GM18858 (cell line): Measurements from ENCODE around the gene SDCCAG8.
A peak's percentile ranks its signal among the peaks of the same experiment; 100 is the strongest.

Experiments used
- ATAC-seq: cut with Tn5 transposase; IDR thresholded peaks from one replicate; pipeline ENCODE4 v1.9.1; 2021; ENCODE audit not compliant: unreplicated experiment

Gene SDCCAG8

DNA sequence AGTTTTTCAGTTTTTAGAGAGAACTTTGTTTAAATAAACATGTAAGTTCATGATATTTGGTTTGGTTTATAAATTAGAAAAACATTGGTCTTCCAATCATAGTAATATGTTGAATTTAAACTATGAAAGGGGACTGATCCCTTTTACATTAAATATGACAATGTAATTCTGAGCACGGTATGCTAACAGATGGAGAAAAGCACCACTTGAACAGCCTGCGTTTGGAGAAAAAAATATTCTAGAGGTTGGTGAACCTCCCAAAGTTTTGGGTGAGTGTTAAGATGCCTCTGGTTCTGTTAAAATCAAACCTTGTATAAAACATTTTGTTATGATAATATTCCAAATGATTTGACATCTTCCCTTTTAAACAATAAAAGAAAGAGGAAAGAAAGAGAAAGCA, 123.9 kb downstream of the SDCCAG8 start:
- no peak for ATAC-seq

DNA sequence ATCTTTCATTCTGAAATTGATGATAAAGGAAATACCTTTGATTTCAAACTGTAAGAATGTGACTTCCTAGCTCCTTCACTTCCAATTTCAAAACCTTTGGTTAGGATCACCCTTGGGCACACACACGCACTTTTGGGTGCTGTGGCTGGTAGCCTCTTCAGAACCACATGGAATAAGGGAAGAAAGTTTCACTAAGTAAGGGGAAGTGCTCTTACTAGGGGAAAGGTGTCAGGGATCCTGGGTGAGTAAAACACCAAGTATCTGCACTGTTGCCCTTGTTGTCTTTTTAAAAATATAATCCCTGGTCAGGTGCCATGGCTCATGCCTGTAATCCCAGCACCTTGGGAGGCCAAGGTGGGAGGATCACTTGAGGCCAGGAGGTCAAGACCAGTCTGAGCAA, 132.4 kb downstream of the SDCCAG8 start:
- no peak for ATAC-seq

DNA sequence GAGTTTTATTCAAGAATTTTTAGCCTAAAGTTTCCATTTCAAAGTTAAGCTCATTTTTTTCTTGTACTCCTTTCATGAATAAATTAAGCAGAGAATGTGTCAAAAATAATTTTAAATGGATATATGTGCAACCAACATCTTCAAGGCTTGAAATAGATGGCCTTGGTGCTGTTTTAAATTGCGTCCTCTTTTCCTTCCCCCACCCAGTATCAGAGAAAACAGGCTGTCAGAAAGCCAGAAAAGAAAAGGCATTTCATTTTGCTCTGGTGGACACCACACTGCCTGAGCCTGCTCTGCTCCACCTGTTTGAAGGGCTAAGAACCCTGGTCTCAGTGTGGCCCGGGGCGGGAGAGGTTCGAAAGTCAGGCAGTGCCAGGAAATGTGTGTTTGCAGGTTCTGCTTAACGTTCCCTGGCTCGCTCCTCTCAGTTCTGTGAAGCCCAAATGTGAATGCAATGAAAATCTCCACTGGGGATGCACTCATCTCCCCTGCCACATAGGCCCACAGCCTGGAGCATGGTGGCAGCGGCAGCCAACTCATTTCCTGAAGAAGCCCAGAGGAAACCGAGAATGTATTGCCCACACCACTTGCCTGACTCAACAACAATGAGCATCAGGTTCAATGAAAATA, 134.4 kb downstream of the SDCCAG8 start:
- no peak for ATAC-seq

- no peak for ATAC-seq
Measured at GRCh38 chr1:243391355-243391754, 135.5 kb downstream of the SDCCAG8 start.

- ATAC-seq = no peak
Measured at GRCh38 chr1:243393096-243393495, 137.3 kb downstream of the SDCCAG8 start.

- ATAC-seq = no peak
Measured at GRCh38 chr1:243394066-243394465, 138.2 kb downstream of the SDCCAG8 start.

DNA sequence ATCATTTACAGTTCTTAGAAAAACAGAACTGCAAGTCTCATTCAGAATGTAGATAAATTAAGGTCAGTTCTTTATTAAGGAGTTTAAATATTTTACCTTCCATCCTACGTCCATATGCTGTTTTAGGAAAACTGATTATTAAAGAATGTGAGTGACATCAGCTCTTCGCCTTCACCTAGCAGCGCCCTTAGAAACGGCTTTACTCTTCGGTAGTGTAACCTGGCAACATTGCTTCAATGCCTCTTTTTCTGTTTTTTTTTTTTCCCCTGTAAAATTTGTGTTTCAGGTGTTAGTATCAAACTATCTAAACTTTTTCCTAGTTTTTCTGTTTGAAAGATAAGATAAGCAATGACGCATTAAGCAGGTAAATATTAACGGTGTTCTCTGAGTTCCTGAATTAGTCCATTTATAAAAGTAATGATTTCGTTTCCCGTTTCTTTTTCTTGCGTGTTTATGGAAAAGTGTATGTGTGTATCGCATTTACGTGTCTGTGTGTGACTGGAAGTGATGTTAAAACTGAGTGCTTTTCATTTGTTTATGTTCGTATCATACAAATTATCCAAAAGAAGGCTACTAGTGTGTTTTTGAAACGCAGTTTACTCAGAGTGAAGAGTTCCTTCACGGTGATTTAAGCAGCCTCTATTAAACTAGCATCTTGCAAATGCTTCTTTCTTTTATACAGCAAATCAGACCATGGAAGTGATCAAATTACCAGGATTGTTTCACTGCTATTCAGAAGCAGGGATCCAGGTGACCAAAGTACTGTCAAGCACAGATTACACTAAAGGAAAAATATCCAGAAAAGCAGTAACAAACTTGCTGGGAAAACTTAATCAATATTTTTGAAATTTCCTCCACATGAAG, 139.0 kb downstream of the SDCCAG8 start:
- ATAC-seq = no peak

DNA sequence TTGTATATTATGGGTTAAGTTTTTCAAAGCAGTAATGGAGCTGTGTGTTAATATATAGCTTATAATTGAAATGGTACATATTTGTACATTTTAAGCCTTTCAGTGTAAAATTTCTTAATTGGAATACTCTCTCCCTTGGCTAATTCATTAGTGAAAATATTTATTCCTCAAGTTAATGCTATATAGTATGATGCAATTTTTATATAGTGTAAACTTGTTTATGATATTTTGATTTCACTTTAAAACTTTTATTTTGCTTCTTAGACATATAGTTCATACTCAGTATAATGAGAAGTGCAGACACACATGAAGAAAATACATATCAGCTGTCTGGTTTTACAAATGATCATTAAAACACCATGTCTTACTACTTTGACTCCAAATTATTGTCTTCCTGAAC, 140.6 kb downstream of the SDCCAG8 start:
- no peak for ATAC-seq

DNA sequence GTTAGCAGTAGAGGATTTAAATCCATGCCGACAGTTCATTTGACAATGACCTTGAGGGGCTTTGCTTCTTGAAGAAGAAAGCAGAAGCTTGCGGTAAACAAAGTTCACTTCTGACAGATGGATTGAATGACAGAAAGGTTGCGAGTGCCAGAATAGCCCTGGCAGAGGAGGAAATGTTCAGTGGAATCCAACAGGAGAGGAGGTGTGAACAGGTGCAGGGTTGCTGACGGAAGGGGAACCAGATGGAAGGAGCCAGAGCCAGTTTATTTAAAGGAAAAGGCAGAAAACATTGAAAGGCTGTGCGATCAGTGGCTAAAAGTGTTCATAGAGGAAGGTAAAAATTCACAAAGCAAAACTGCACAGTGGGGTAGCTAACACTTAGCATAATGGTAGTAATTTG, 141.0 kb downstream of the SDCCAG8 start:
- no peak for ATAC-seq

GRCh38 chr1:243397613-243398321, 141.9 kb downstream of the SDCCAG8 start:
- no peak for ATAC-seq

- no peak for ATAC-seq
Measured at GRCh38 chr1:243399561-243400155, 143.8 kb downstream of the SDCCAG8 start.

DNA sequence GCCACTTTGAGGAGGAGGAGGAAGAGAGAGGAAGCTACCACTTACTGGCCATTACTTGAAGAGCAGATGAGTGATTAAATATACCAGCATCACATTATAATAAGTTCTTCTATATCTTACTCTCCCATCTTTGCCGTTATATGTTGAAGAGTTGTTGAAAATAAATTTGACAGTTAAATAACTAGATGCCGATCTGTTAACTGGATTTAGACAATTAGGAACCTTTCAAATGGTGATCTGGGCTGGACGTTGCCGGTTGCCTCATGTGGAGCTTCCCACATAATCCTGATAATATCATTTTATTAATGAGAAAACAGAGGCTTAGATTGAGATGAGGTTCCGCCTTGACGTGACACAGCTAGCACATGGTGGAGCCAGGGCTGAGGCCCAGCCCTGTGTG, 147.0 kb downstream of the SDCCAG8 start:
- no peak for ATAC-seq

- ATAC-seq = no peak
Measured at GRCh38 chr1:243406424-243406823, 150.6 kb downstream of the SDCCAG8 start.

DNA sequence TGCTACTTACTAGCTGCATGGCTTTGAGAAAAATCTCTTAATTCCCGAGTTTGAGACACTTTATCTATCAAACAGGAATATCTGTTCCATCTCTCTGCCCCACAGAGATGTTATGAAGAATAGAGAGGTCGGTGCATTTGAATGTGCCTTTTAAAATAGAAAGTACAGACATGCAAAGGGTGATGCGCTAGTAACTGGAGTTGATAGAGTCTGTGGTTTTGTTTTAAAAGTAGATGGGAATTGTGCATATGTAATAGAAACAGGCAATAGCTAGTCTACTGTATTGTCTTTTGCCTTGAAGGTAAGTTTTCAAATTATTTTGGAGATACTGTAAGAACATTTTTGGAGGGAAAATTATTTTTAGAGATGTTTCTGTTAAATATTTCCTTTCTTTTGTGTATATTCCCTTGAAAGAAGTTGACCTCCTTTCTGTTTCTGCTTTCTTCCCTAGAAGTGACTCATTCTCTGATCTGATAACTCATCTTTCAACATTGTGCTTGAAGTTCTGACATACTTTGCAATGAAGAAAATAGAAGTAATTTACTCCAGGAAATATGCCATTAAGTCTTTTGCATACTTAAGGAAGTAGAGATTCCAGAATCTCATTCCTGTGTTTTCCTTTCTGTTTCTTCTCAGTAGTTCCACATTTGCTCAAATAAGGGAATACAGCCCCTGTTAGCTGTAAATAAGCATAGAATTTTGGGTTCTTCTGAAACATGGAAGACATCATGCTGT, 151.6 kb downstream of the SDCCAG8 start:
- no peak for ATAC-seq

DNA sequence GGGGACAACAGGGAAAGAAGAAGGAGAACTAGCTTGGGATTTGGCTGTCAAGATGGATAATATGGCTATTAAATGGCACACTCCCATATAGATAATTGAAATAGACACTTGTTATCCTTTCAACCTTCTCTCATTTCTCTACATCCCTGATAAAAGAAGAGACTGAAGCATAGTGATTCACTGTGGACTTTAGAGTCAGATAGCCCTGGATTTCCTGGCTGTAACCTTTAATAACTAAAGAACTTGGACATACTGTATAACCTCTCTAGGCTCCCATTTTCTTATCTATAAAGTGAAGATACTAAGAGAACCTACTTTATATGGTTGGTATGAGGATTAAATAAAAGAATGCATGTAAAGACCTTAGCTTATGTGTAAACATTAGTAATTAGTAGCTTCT, 152.6 kb downstream of the SDCCAG8 start:
- no peak for ATAC-seq

GRCh38 chr1:243409284-243409683, 153.4 kb downstream of the SDCCAG8 start:
- no peak for ATAC-seq

GRCh38 chr1:243411472-243411871, 155.6 kb downstream of the SDCCAG8 start:
- no peak for ATAC-seq

GRCh38 chr1:243413431-243414151, 157.8 kb downstream of the SDCCAG8 start:
- ATAC-seq = peak; percentile 68

GRCh38 chr1:243414152-243414494, 158.3 kb downstream of the SDCCAG8 start:
- ATAC-seq = no peak

DNA sequence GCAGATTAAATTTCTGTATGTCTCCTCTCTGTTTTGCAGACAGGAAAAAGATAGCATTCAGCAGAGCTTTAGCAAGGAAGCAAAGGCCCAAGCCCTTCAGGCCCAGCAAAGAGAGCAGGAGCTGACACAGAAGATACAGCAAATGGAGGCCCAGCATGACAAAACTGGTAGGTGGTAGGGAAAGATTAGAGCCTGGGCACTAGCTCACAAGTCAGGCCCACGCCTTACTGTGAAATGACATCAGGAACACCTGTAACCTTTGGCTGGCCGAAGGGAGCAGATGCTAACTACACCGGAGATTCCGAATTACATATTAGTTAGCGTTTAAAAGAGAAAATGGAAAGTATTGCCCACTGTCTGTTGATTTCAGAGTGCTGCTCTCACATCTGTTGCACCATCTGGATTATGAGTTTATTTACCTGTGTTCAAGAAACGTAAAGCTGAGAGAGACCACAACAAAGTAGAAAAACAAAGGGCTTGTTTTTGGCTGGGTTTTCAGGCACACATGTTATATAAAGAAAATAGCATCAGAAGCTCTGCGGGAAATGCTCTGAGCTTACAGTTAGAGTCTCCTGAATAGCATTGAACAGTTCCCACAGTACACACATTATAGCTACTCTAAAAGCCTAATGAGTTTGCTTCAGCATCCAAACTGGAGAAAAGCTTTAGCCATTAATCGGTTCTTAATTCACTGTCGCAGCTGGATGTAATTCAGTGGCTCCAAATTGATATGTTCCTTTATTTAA, 160.0 kb downstream of the SDCCAG8 start:
- ATAC-seq = no peak
